ENCODE data around the gene C1QTNF6. TPM values are rescaled to one million over a fixed set of nuclear protein-coding genes. Genes with fewer than 3 reads are reported as not detected.

Gene C1QTNF6
- total RNA-seq, 1 donor from 2014 or later, result 3.3 TPM

- H3K27me3 Mint-ChIP-seq (ENCODE audit: unreplicated experiment), result peaks cover 8% of the 10 kb centered on the region
- no peak for DNase-seq
- H3K36me3 Mint-ChIP-seq (ENCODE audit: unreplicated experiment), result peaks cover 5% of the 10 kb centered on the region
- TF ChIP-seq CTCF (IDR thresholded peaks at IDR 0.05; ENCODE audit: partially characterized antibody, unreplicated experiment), result no peak
- no peak overlapping the region for H3K27ac Mint-ChIP-seq (ENCODE audit: unreplicated experiment)
- peaks cover 9% of the 10 kb centered on the region for H3K9me3 Mint-ChIP-seq (ENCODE audit: unreplicated experiment)
- no peak overlapping the region for H3K4me3 Mint-ChIP-seq (ENCODE audit: unreplicated experiment)
- peaks cover 10% of the 10 kb centered on the region for H3K4me1 Mint-ChIP-seq (ENCODE audit: low read depth, unreplicated experiment)
Measured at GRCh38 chr22:37221424-37222333, 33.6 kb upstream of the C1QTNF6 start.

GRCh38 chr22:37220543-37220981, 32.5 kb upstream of the C1QTNF6 start:
- H3K27ac Mint-ChIP-seq (ENCODE audit: unreplicated experiment), result no peak overlapping the region

GRCh38 chr22:37219533-37219932, 31.5 kb upstream of the C1QTNF6 start:
- no peak for DNase-seq
- peaks cover 1% of the 10 kb centered on the region for H3K27me3 Mint-ChIP-seq (ENCODE audit: unreplicated experiment)
- no peak overlapping the region for H3K27ac Mint-ChIP-seq (ENCODE audit: unreplicated experiment)
- no peak for TF ChIP-seq CTCF (IDR thresholded peaks at IDR 0.05; ENCODE audit: partially characterized antibody, unreplicated experiment)
- H3K4me3 Mint-ChIP-seq (ENCODE audit: unreplicated experiment), result no peak overlapping the region
- H3K36me3 Mint-ChIP-seq (ENCODE audit: unreplicated experiment), result peaks cover 5% of the 10 kb centered on the region
- H3K4me1 Mint-ChIP-seq (ENCODE audit: low read depth, unreplicated experiment), result peaks cover 21% of the 10 kb centered on the region
- peaks cover 3% of the 10 kb centered on the region for H3K9me3 Mint-ChIP-seq (ENCODE audit: unreplicated experiment)

More at GRCh38 chr22:37220543-37220981, 32.5 kb upstream of the C1QTNF6 start:
- Mint-ChIP-seq H3K4me1 (ENCODE audit: low read depth, unreplicated experiment) (peaks cover 17% of the 10 kb centered on the region), H3K4me3 (ENCODE audit: unreplicated experiment) (no peak overlapping the region), H3K9me3 (ENCODE audit: unreplicated experiment) (peaks cover 7% of the 10 kb centered on the region), H3K27me3 (ENCODE audit: unreplicated experiment) (peaks cover 6% of the 10 kb centered on the region), H3K36me3 (ENCODE audit: unreplicated experiment) (peaks cover 5% of the 10 kb centered on the region)
- no peak for DNase-seq
- no peak for TF ChIP-seq CTCF (IDR thresholded peaks at IDR 0.05; ENCODE audit: partially characterized antibody, unreplicated experiment)

- Mint-ChIP-seq H3K4me1 (ENCODE audit: low read depth, unreplicated experiment) (peaks cover 26% of the 10 kb centered on the region), H3K4me3 (ENCODE audit: unreplicated experiment) (no peak overlapping the region), H3K27me3 (ENCODE audit: unreplicated experiment) (no peaks in the 10 kb centered on the region), H3K36me3 (ENCODE audit: unreplicated experiment) (peaks cover 5% of the 10 kb centered on the region), H3K9me3 (ENCODE audit: unreplicated experiment) (peaks cover 3% of the 10 kb centered on the region), H3K27ac (ENCODE audit: unreplicated experiment) (no peak overlapping the region)
- DNase-seq, result no peak
- no peak for TF ChIP-seq CTCF (IDR thresholded peaks at IDR 0.05; ENCODE audit: partially characterized antibody, unreplicated experiment)
Measured at GRCh38 chr22:37218771-37219411, 30.8 kb upstream of the C1QTNF6 start.

- H3K27me3 Mint-ChIP-seq (ENCODE audit: unreplicated experiment), result no peaks in the 10 kb centered on the region
- peaks cover 3% of the 10 kb centered on the region for H3K9me3 Mint-ChIP-seq (ENCODE audit: unreplicated experiment)
- H3K4me3 Mint-ChIP-seq (ENCODE audit: unreplicated experiment), result no peak overlapping the region
- no peak for TF ChIP-seq CTCF (IDR thresholded peaks at IDR 0.05; ENCODE audit: partially characterized antibody, unreplicated experiment)
- peaks cover 5% of the 10 kb centered on the region for H3K36me3 Mint-ChIP-seq (ENCODE audit: unreplicated experiment)
- no peak for DNase-seq
- H3K27ac Mint-ChIP-seq (ENCODE audit: unreplicated experiment), result no peak overlapping the region
- H3K4me1 Mint-ChIP-seq (ENCODE audit: low read depth, unreplicated experiment), result peaks cover 26% of the 10 kb centered on the region
Measured at GRCh38 chr22:37218399-37218770, 30.3 kb upstream of the C1QTNF6 start.

Data from glutamatergic neuron (in vitro differentiated cells).